GM18858 (cell line): ENCODE results near the gene AUP1.
A peak's percentile ranks its signal among the peaks of the same experiment; 100 is the strongest.

Source experiments
- ATAC-seq: cut with Tn5 transposase; IDR thresholded peaks from one replicate; pipeline ENCODE4 v1.9.1; 2021; ENCODE audit not compliant: unreplicated experiment

Gene AUP1

DNA sequence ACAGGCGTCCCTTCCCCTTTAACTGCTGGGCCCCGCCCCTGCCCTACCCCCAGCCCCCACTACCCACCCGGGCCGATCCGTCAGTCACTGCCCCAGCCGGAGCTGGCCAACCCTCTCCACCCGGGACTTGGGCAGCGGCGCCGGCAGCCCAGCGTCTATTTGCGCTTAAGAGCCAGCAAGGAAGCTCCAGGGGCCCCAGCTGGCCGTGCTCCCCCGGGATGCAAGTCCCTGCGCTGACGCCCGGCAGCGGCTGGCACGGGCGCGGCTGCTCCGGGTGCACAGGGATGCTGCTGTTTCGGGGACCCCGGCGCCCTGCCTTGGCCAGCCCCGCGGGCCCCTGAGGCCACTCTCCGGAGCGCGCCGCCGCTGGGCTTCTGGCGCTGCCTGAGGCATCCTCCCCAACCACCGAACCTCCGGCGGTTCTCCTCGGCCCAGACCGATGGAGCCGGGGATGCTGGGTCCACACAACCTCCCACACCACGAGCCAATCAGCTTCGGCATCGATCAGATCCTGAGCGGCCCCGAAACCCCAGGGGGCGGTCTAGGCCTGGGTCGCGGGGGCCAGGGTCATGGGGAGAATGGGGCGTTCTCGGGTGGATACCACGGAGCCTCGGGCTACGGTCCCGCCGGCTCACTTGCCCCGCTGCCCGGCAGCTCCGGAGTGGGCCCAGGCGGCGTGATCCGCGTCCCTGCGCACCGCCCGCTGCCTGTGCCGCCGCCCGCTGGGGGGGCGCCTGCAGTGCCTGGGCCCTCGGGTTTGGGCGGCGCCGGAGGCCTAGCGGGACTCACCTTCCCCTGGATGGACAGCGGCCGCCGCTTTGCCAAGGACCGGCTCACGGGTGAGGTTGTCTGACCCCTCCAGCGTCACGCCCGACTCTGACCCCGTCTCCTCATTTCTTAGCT lies 14.9 kb downstream of the AUP1 start, which contains the start of gene TLX2:
Gene TLX2 (plus strand): TSS at position 83 of the 903 bp plus-strand sequence. CDS start 357 bp downstream, at position 440.
- ATAC-seq, result no peak

GRCh38 chr2:74513605-74514367 lies 15.7 kb downstream of the AUP1 start:
- no peak for ATAC-seq

DNA sequence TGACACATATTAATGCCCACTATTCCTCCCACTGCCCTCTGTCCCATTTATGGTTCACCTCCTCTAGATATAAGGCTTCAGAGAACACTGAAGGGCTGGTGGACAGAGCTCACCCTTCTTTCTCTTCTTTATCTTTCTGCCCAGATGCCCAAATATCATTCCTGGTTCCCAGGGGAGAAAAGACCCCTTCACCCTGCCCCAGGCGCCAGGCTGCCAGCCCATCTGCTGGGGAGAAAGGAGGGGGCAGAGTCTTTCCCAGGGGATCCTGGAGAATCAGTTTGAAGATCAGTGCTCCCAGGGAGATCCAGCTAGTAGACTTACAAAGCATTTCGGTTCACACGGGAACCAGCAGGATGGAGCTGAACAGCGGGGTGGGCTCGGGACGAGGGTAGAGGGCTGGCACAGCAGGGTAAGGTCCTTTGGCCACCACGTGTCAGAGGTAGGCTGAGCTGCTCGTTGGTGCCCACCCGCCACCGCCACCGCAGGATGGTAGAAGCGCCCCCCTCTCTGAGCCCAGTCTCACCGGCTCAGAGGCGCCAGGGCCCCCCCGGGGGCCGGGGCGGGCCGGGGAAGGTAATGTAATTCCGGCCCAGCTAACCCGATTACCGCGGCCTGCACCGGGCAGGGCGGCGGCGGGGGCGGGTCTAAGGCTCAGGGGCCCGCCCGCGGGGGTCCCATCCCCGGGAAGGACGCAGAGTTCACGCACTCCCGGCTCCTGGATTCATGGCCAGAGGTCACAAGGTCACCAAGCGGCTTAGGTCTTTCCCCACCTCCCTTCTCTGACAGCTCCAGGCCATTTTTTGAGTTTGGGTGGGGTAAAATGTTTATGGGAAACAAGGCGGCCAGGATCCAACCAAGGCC lies 16.5 kb downstream of the AUP1 start:
- ATAC-seq, result no peak

- ATAC-seq, result no peak
These were observed 18.2 kb downstream of the AUP1 start for GRCh38 chr2:74511104-74511989.

GRCh38 chr2:74510272-74510671 lies 19.2 kb downstream of the AUP1 start:
- no peak for ATAC-seq

DNA sequence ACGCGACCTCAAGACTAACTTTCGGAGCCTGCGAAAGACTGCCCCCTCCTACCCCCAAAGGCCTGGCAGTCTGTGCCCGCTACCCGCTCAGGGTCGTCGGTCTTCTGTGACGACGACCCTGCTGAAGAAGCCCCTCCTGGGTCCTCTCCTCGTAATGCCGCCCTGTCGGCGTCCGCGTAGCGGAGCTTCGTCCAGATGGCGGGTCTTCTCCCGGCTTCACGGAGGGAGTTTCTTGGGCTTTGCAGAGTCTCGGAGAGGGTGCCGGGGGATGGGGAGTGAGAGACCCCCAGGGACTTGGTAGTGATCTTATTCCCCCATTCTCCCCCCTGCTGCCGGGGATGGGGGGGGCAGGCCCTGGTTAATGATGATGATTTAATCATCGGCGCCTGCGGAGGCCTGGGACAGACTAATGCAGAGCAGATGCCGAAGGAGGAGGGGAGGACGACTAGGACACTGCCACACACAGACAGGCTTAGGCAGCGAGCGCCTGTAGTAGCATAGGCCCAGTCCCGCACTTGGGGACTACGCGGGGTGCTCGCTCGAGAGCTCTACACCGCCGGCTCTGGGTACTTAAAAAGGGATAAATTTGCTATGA lies 21.5 kb downstream of the AUP1 start:
- no peak for ATAC-seq

DNA sequence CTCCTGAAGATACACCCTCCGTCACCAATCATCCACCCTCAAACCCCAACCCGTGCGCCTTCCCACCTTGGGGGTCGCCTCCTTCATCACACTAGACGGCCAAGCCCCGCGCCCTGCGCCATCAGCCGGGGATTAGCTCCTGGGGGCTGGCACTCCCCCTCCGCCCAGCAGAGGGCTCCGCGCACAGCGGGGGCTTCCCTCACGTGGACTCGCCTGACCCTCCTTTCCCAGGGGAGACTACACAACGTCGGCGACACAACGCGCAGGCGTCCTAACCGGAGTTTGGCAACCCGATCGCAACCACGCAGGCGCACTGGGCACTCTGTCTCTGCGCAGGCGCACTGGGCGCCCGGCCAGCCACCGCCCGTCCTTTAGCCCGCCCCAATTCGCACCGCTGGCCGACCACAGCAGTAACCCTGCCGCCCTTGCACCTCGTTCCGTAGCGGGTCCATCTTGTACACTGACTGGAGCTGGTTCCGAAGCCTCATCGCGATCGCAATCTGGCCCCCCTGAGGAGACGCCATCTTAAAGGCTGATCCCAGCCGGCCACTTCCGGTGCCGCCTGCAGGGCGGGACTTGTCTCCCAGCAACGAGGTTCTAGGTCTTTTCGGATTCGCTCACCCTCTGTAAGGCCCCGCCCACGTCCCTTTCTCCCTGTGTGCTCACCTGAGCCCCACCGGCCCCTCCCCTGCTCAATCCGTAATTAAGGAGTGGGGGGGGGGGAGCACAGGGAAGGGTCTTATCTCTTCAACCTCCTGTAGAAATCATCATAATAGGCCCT lies 22.2 kb downstream of the AUP1 start, which contains the start of gene PCGF1:
Gene PCGF1 (minus strand): TSS at position 551 of the 781 bp plus-strand sequence. CDS start 27 bp downstream, at position 524.
- peak; percentile 89 for ATAC-seq

GRCh38 chr2:74505448-74506246 lies 23.9 kb downstream of the AUP1 start:
- no peak for ATAC-seq

GRCh38 chr2:74504591-74504990 lies 24.9 kb downstream of the AUP1 start:
- no peak for ATAC-seq

- ATAC-seq, result no peak
These were observed 25.7 kb downstream of the AUP1 start for GRCh38 chr2:74503506-74504475.

DNA sequence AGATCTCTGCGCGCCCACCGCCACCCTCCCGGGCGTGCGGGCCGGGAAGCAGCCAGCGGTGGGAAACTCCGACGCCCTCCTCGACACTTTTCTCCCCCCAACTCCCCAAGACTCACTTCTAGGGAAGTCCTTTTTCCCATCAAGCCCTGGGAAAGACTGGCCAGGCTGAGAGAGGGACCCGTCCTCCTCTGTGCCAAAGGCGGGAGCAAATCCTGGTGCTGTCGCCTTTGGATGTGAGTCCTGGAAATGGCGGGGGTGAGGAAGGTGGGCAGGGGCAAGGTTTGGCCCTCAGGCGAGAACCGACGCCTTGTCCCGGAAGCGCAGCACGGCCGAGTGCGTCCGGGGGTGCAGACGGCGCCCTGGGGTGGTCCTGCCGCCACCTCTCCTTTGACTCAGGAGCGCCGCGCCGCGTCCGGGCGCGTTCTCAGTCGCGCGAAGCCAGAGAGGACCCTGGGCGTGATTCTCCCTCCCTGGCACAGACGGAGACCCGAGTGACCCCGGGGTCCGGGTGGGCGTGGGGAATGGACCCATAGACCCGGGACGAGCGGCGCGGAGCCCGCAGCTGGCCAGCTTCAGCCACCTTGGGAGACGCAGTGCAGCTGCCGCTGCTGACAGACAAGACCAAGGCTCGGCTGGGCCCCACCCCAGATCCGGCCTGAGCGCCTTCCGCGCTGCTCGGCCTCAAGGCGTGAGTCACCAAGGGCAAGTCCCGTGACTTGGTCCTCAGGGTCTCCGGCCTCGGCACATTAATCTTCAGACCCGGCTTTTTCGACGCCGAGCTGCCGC lies 26.6 kb downstream of the AUP1 start:
- no peak for ATAC-seq

GRCh38 chr2:74502147-74502719 lies 27.3 kb downstream of the AUP1 start:
- no peak for ATAC-seq

DNA sequence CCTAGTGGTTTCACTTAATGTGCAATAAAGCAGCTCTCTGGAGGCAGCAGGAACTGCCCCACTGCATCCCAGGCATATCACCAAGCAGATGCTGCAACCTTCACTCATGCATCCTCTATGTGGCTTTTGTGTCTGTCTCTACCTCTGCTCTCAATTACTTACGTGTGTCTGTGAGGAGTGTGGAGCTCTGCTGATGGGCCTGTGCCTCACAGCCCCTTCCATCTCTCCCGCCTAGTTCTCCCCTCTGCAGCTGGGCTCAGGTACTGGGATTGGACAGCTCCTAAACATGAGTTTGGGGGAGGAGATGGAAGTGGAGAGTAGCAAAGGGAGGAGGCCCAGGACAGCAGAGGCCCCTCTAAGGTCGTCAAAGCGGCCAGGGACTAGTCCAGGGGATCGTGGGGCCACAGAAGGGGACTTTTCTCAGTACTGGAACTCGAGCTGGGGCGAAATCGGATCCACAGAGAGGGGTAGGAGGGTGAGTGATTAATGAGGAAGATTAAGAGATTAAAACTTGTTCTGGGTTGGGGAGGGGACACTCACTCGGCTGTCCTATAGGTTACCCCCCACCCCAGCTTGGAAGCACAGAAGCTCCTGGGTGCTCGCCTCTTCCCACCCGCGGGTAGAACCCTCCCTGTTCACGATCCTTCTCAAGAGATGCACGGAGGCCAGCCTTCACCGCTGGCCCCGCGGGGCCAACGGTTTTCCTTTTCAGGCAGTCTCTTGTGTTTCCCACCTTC lies 28.0 kb downstream of the AUP1 start:
- ATAC-seq, result no peak

- ATAC-seq, result no peak
These were observed 28.9 kb downstream of the AUP1 start for GRCh38 chr2:74500578-74500946.
